ENCODE measurements around the gene HERC5. TPM values are rescaled to one million over a fixed set of nuclear protein-coding genes. Genes with fewer than 3 reads are reported as not detected.

HERC5 gene
- total RNA-seq, 1 experiment from 2014 or later, result 0.63 TPM

DNA sequence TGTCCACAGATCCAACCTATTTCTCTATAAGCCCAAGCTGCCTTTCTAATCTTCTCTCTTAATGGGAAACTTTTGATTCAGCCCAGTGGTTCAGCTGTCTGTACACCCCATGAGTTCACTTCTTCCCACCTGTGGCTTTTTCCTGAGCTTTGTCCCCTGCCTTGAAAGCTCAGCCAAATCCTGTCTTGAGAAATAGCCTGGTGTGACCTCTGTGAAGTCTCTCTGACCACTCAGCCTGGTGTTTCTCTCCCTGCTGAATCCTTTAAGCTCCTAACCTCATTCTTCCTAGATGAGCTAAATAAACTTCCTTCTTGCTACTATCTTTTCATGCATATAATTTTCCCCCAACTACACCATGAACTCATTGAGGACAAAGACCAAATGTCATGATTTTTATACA, 15.2 kb upstream of the HERC5 start:
- intact Hi-C loops (cut with micrococcal nuclease), result no loop called here
- DNase-seq (ENCODE audit: unreplicated experiment), result no peak
- no TSS peak for BruUV-seq (replicated peaks)
- TF ChIP-seq CTCF (IDR thresholded peaks at IDR 0.05; ENCODE audit: unreplicated experiment), result no peak
- no peaks in the 10 kb centered on the region for H3K9me3 Mint-ChIP-seq (ENCODE audit: unreplicated experiment)
- ChIA-PET POLR2A (no interaction called here), CTCF (interaction anchor here (0.7 to 1.2 kb wide), 3 partner anchors 10 to 63 kb away, joined by 4 to 5 read pairs (median 5); partner anchors contain the start of gene HERC6)
- no peak overlapping the region for H3K4me3 Mint-ChIP-seq (ENCODE audit: unreplicated experiment)
- no peaks in the 10 kb centered on the region for H3K36me3 Mint-ChIP-seq (ENCODE audit: insufficient read depth, unreplicated experiment)
- no peak overlapping the region for H3K27ac Mint-ChIP-seq (ENCODE audit: low read depth, unreplicated experiment)
- no peaks in the 10 kb centered on the region for H3K27me3 Mint-ChIP-seq (ENCODE audit: insufficient read depth, unreplicated experiment)
- H3K4me1 Mint-ChIP-seq (ENCODE audit: insufficient read depth, unreplicated experiment), result peaks cover 6% of the 10 kb centered on the region

GRCh38 chr4:88442689-88443191, 14.2 kb upstream of the HERC5 start:
- POLR2A ChIA-PET, result no interaction called here
- no peak overlapping the region for H3K4me3 Mint-ChIP-seq (ENCODE audit: unreplicated experiment)
- TF ChIP-seq CTCF (IDR thresholded peaks at IDR 0.05; ENCODE audit: unreplicated experiment), result no peak
- H3K27me3 Mint-ChIP-seq (ENCODE audit: insufficient read depth, unreplicated experiment), result no peaks in the 10 kb centered on the region
- H3K27ac Mint-ChIP-seq (ENCODE audit: low read depth, unreplicated experiment), result no peak overlapping the region
- H3K4me1 Mint-ChIP-seq (ENCODE audit: insufficient read depth, unreplicated experiment), result peaks cover 6% of the 10 kb centered on the region
- BruUV-seq (replicated peaks), result no TSS peak
- no peaks in the 10 kb centered on the region for H3K36me3 Mint-ChIP-seq (ENCODE audit: insufficient read depth, unreplicated experiment)
- CTCF ChIA-PET, result no interaction called here
- no peaks in the 10 kb centered on the region for H3K9me3 Mint-ChIP-seq (ENCODE audit: unreplicated experiment)
- peak; percentile 12 for DNase-seq (ENCODE audit: unreplicated experiment)
- intact Hi-C loops (cut with micrococcal nuclease), result no loop called here

DNA sequence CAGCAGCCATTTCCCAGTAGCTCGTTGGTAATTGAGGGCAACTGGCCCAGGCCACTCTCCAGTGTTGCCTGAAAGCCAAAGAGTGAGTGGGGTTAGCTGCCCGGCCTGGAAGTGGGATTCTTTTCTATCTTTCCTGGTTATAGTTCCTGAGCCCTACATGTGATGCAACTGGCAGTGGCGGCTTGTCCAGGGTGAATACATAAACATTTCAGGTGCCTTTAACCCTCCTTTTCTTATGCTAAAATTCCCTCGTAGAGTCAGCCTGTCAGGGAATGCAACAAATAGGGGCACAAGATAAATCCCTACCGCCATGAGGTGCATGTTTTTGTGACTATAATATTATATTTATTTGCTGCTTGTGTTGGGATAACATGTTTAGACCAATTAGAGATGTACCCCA, 13.4 kb upstream of the HERC5 start:
- Mint-ChIP-seq H3K4me1 (ENCODE audit: insufficient read depth, unreplicated experiment) (peaks cover 6% of the 10 kb centered on the region), H3K9me3 (ENCODE audit: unreplicated experiment) (no peaks in the 10 kb centered on the region), H3K4me3 (ENCODE audit: unreplicated experiment) (no peak overlapping the region), H3K36me3 (ENCODE audit: insufficient read depth, unreplicated experiment) (no peaks in the 10 kb centered on the region), H3K27me3 (ENCODE audit: insufficient read depth, unreplicated experiment) (no peaks in the 10 kb centered on the region), H3K27ac (ENCODE audit: low read depth, unreplicated experiment) (no peak overlapping the region)
- intact Hi-C loops (cut with micrococcal nuclease), result no loop called here
- POLR2A ChIA-PET, result no interaction called here
- no TSS peak for BruUV-seq (replicated peaks)
- CTCF ChIA-PET, result no interaction called here
- no peak for TF ChIP-seq CTCF (IDR thresholded peaks at IDR 0.05; ENCODE audit: unreplicated experiment)
- DNase-seq (ENCODE audit: unreplicated experiment), result no peak

DNA sequence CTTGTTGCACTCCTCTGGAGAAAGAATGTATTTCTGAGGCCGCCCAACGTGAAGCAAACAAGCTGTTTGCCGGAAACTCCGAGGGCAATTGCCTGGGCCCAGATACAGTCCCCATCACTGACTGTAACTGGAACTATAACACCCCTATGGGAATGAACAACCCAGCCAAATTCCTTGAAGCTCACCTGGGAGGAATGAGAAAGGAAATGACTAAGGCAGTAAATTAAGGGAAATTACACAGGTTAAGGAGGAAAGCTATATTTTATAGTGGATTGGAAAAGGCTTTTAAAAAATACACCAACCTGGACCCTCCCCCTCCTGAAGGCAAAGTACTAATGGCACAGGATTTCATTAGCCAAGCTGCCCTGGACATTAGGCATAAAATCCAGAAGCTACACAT, 11.7 kb upstream of the HERC5 start:
- CTCF ChIA-PET, result interaction anchor here (0.6 kb wide), 1 partner anchor 11 kb away, joined by 3 read pairs; the partner anchor contains the start of gene HERC5
- no peaks in the 10 kb centered on the region for H3K27me3 Mint-ChIP-seq (ENCODE audit: insufficient read depth, unreplicated experiment)
- H3K4me1 Mint-ChIP-seq (ENCODE audit: insufficient read depth, unreplicated experiment), result no peaks in the 10 kb centered on the region
- no peaks in the 10 kb centered on the region for H3K36me3 Mint-ChIP-seq (ENCODE audit: insufficient read depth, unreplicated experiment)
- BruUV-seq (replicated peaks), result no TSS peak
- POLR2A ChIA-PET, result interaction anchor here (0.6 kb wide), 1 partner anchor 421 kb away, joined by 3 read pairs; no protein-coding TSS in a partner anchor
- intact Hi-C loops (cut with micrococcal nuclease), result no loop called here
- H3K4me3 Mint-ChIP-seq (ENCODE audit: unreplicated experiment), result no peak overlapping the region
- no peak overlapping the region for H3K27ac Mint-ChIP-seq (ENCODE audit: low read depth, unreplicated experiment)
- H3K9me3 Mint-ChIP-seq (ENCODE audit: unreplicated experiment), result no peaks in the 10 kb centered on the region
- TF ChIP-seq CTCF (IDR thresholded peaks at IDR 0.05; ENCODE audit: unreplicated experiment), result no peak
- DNase-seq (ENCODE audit: unreplicated experiment), result no peak

Measured in MCF 10A (cell line).